HEK293 (cell line): ENCODE results near the gene ALOX12B.

Experiments
- CTCF ChIA-PET: fragments of 350-600 bp; formaldehyde crosslinking; extraction: SDS; loops from one replicate; lab custom pipeline; 2021; ENCODE audit warnings: antibody characterized with exemption; lab: Yijun Ruan, JAX
- POLR2A ChIA-PET: fragments of 300-600 bp; formaldehyde crosslinking; extraction: SDS; loops from one replicate; lab custom pipeline; 2020; ENCODE audit warnings: antibody characterized with exemption, inconsistent platforms; lab: Yijun Ruan, JAX
- H3K27ac ChIP-seq: fragments of 200-500 bp; sonication (Bioruptor generic); 2 replicates; pipeline ENCODE4 v1.5.1; 2014; ENCODE audit warnings: low read depth, low read length, control low read depth, inconsistent platforms; ENCODE audit errors: extremely low read depth
- H3K36me3 ChIP-seq, 2 experiments: fragments of 200-500 bp in 1 of 2; sonication (Bioruptor generic) in 1 of 2; 1 replicate in 1 of 2; 2 replicates in 1 of 2; pipeline ENCODE4 v1.5.1; 2014 to 2017; ENCODE audit warnings: inconsistent platforms in 2 of 2, low read length in 2 of 2; ENCODE audit not compliant: control insufficient read depth in 2 of 2, insufficient read depth in 1 of 2
- H3K4me1 ChIP-seq: fragments of 200-500 bp; sonication (Bioruptor generic); 2 replicates; pipeline ENCODE4 v1.5.1; 2014; ENCODE audit warnings: mild to moderate bottlenecking, low read length, inconsistent platforms; ENCODE audit not compliant: control insufficient read depth, insufficient read depth
- H3K4me3 ChIP-seq: 2 replicates; pipeline ENCODE4 v1.5.1; 2011; ENCODE audit warnings: low read depth, mild to moderate bottlenecking, control low read depth, low read length, moderate library complexity
- H3K9me3 ChIP-seq: fragments of 200-500 bp; sonication (Bioruptor generic); 2 replicates; pipeline ENCODE4 v1.5.1; 2014; ENCODE audit warnings: low read depth, low read length, inconsistent platforms; ENCODE audit not compliant: control insufficient read depth, insufficient read depth
- GLI2 ChIP-seq: fragments of 450-650 bp; formaldehyde crosslinking; IDR thresholded peaks from 2 replicates; pipeline ENCODE4; 2017; ENCODE audit warnings: missing biosample characterization, missing genetic modification characterization, low read depth, borderline replicate concordance
- GLIS2 ChIP-seq: fragments of 450-650 bp; formaldehyde crosslinking; IDR thresholded peaks from 2 replicates; pipeline ENCODE4 v1.5.1; 2016; ENCODE audit warnings: missing biosample characterization, missing genetic modification characterization
- IKZF3 ChIP-seq: fragments of 450-650 bp; IDR thresholded peaks from 2 replicates; pipeline ENCODE4 v1.5.0; 2018; ENCODE audit warnings: missing biosample characterization, mild to moderate bottlenecking, missing genetic modification characterization, moderate library complexity
- OVOL3 ChIP-seq: fragments of 450-650 bp; formaldehyde crosslinking; IDR thresholded peaks from 2 replicates; pipeline ENCODE4 v1.5.1; 2016; ENCODE audit warnings: missing biosample characterization, missing genetic modification characterization
- PRDM1 ChIP-seq: fragments of 450-650 bp; formaldehyde crosslinking; IDR thresholded peaks from 2 replicates; pipeline ENCODE4; 2016; ENCODE audit warnings: missing biosample characterization, missing genetic modification characterization
- SP3 ChIP-seq: fragments of 450-650 bp; formaldehyde crosslinking; IDR thresholded peaks from 2 replicates; pipeline ENCODE4 v1.5.1; 2016; ENCODE audit warnings: missing biosample characterization, missing genetic modification characterization
- SP7 ChIP-seq: fragments of 450-650 bp; formaldehyde crosslinking; IDR thresholded peaks from 2 replicates; pipeline ENCODE4 v1.5.1; 2016; ENCODE audit warnings: missing biosample characterization, missing genetic modification characterization
- ZBTB20 ChIP-seq: fragments of 450-650 bp; formaldehyde crosslinking; IDR thresholded peaks from 2 replicates; pipeline ENCODE4 v1.5.1; 2016; ENCODE audit warnings: missing biosample characterization, missing genetic modification characterization
- ZBTB48 ChIP-seq: fragments of 450-650 bp; formaldehyde crosslinking; IDR thresholded peaks from 2 replicates; pipeline ENCODE4 v1.5.1; 2016; ENCODE audit warnings: missing biosample characterization, missing genetic modification characterization
- ZBTB7A ChIP-seq: fragments of 450-650 bp; formaldehyde crosslinking; IDR thresholded peaks from 2 replicates; pipeline ENCODE4 v1.5.1; 2016; ENCODE audit warnings: low read depth, missing biosample characterization, missing genetic modification characterization
- ZNF341 ChIP-seq: fragments of 450-650 bp; formaldehyde crosslinking; IDR thresholded peaks from 2 replicates; pipeline ENCODE4; 2016; ENCODE audit warnings: low read depth, missing biosample characterization, missing genetic modification characterization
- ZNF416 ChIP-seq: fragments of 450-650 bp; formaldehyde crosslinking; IDR thresholded peaks from 2 replicates; pipeline ENCODE4 v1.5.1; 2016; ENCODE audit warnings: missing biosample characterization, missing genetic modification characterization
- ZNF596 ChIP-seq: fragments of 450-650 bp; IDR thresholded peaks from 2 replicates; pipeline ENCODE4 v1.5.0; 2018; ENCODE audit warnings: missing biosample characterization, mild to moderate bottlenecking, missing genetic modification characterization, moderate library complexity
- ZNF76 ChIP-seq: fragments of 450-650 bp; formaldehyde crosslinking; IDR thresholded peaks from 2 replicates; pipeline ENCODE4; 2016; ENCODE audit warnings: low read depth, missing biosample characterization, missing genetic modification characterization, borderline replicate concordance
- ZNF791 ChIP-seq: fragments of 450-650 bp; formaldehyde crosslinking; IDR thresholded peaks from 2 replicates; pipeline ENCODE4 v1.5.1; 2016; ENCODE audit warnings: missing biosample characterization, missing genetic modification characterization
- ZXDB ChIP-seq: fragments of 450-650 bp; formaldehyde crosslinking; IDR thresholded peaks from 2 replicates; pipeline ENCODE4 v1.5.1; 2016; ENCODE audit warnings: missing biosample characterization, missing genetic modification characterization
- TF ChIP-seq, protein P1 (sequence below): fragments of 450-650 bp; formaldehyde crosslinking; IDR thresholded peaks from 2 replicates; pipeline ENCODE4 v1.5.1; 2016; ENCODE audit warnings: missing biosample characterization, missing genetic modification characterization
- TF ChIP-seq, protein P2 (sequence below): fragments of 450-650 bp; formaldehyde crosslinking; IDR thresholded peaks from 2 replicates; pipeline ENCODE4 v1.5.1; 2017; ENCODE audit warnings: missing biosample characterization, missing genetic modification characterization
- TF ChIP-seq, protein P3 (sequence below): fragments of 450-650 bp; formaldehyde crosslinking; IDR thresholded peaks from 2 replicates; pipeline ENCODE4 v1.5.1; 2016; ENCODE audit warnings: missing biosample characterization, missing genetic modification characterization
- TF ChIP-seq, protein P4 (sequence below): fragments of 450-650 bp; formaldehyde crosslinking; IDR thresholded peaks from 2 replicates; pipeline ENCODE4 v1.5.1; 2016; ENCODE audit warnings: missing biosample characterization, missing genetic modification characterization
- TF ChIP-seq, protein P5 (sequence below): fragments of 450-650 bp; formaldehyde crosslinking; optimal IDR thresholded peaks from 2 replicates; pipeline ENCODE3; 2016; ENCODE audit warnings: missing biosample characterization, mild to moderate bottlenecking, missing genetic modification characterization

The ALOX12B gene

DNA sequence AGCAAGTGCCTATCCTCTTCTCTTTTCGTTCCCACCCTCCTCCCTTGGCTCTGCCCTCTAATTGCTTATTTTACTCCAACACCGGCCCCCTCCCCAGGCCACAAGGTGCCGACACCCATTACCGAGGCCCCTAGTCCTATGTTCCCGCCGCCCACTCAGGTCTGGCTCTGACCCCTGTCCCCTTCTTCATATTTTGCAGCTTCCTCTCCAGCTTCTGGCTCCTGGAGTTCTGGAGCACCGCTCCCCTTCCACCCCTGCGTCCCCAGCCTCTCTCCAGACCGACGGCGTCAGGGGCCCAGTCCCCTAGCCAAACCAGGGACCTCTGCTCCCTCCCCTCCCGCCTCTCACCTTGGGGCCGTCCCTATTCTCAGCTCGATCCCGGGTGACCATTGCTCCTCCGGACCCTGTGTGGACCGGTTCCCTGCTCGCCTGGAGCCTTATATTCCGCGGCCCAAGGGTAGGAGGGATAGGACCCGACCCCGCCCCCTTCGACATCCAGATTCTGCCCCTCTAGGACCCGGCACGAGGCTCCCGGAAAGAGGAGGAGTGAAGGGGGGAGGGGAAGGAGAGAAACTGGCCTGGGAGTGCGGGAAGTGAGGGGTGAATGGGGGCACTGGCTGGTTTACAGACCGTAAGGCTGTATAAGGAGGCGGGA, 36.3 kb upstream of the ALOX12B start, which contains the start of gene HES7 (continued):
- TF ChIP-seq, protein P1, sequence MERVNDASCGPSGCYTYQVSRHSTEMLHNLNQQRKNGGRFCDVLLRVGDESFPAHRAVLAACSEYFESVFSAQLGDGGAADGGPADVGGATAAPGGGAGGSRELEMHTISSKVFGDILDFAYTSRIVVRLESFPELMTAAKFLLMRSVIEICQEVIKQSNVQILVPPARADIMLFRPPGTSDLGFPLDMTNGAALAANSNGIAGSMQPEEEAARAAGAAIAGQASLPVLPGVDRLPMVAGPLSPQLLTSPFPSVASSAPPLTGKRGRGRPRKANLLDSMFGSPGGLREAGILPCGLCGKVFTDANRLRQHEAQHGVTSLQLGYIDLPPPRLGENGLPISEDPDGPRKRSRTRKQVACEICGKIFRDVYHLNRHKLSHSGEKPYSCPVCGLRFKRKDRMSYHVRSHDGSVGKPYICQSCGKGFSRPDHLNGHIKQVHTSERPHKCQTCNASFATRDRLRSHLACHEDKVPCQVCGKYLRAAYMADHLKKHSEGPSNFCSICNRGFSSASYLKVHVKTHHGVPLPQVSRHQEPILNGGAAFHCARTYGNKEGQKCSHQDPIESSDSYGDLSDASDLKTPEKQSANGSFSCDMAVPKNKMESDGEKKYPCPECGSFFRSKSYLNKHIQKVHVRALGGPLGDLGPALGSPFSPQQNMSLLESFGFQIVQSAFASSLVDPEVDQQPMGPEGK (tag by site-specific recombination) = peak; percentile 84
- 0 out of 2 replicates have a peak, but pooled peaks have one; percentile 9 for TF ChIP-seq ZBTB7A (tag by site-specific recombination)
- TF ChIP-seq OVOL3 (tag by site-specific recombination) = no peak
- TF ChIP-seq, protein P2, sequence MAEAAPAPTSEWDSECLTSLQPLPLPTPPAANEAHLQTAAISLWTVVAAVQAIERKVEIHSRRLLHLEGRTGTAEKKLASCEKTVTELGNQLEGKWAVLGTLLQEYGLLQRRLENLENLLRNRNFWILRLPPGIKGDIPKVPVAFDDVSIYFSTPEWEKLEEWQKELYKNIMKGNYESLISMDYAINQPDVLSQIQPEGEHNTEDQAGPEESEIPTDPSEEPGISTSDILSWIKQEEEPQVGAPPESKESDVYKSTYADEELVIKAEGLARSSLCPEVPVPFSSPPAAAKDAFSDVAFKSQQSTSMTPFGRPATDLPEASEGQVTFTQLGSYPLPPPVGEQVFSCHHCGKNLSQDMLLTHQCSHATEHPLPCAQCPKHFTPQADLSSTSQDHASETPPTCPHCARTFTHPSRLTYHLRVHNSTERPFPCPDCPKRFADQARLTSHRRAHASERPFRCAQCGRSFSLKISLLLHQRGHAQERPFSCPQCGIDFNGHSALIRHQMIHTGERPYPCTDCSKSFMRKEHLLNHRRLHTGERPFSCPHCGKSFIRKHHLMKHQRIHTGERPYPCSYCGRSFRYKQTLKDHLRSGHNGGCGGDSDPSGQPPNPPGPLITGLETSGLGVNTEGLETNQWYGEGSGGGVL (tag by site-specific recombination) = peak; percentile 85
- peak; percentile 59 for TF ChIP-seq IKZF3 (tag by site-specific recombination)
- TF ChIP-seq, protein P3, sequence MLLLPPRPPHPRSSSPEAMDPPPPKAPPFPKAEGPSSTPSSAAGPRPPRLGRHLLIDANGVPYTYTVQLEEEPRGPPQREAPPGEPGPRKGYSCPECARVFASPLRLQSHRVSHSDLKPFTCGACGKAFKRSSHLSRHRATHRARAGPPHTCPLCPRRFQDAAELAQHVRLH (tag by site-specific recombination) = 0 out of 2 replicates have a peak, but pooled peaks have one; percentile 7
- TF ChIP-seq SP7 (tag by site-specific recombination) = peak; percentile 58
- peak; percentile 93 for TF ChIP-seq ZBTB48
- peak; percentile 47 for TF ChIP-seq PRDM1
- peak; percentile 8; the same call in 1 of the 2 replicates for TF ChIP-seq ZNF596 (tag by site-specific recombination)
- no peak; the same call in 1 of the 2 replicates for TF ChIP-seq ZXDB (tag by site-specific recombination)
- peak; percentile 92 for TF ChIP-seq SP3 (tag by site-specific recombination)

DNA sequence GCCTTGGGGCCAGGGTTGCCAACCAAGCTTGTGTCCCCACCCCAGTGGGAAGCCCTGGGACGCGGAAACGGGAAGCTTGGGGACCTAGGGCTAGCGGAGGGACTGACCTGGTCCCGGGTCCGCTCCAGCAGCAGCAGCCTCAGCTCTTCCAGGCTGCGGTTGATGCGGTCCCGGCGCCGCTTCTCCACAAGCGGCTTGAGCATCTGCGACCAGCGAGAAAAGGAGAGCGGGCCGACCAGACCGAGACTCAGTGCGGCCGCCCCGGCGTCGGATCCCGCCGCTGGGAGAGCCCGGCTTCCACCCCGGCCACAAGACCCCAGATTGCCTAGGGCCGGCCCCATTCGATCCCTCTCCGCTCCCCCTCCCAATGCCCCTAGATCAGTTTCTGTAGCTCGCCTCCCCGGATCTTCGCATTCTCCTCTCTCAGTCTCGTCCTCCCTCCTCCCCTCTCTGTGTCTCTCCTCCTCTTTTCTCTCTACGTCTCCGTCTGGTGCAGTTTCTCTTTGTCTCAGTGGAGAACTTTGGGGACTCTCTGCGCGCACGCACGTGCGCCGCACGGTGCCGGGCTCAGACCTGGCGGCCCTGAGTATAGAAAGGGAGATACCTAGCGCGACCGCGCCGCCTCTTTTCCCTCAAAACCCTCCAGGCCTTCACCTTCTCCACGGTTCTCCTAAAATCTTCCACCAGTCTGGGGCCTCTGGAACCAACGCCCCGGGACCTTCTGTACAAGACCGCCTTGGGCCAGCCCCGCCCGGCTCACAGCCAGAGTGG, 35.6 kb upstream of the ALOX12B start:
- no peaks in the 10 kb centered on the region for H3K9me3 ChIP-seq
- peak overlapping the region; percentile 70 for H3K4me3 ChIP-seq
- peaks cover 14% of the 10 kb centered on the region for H3K4me1 ChIP-seq
- POLR2A ChIA-PET = interaction anchor here (0.6 to 3.5 kb wide), 9 partner anchors 16 to 760 kb away, joined by 4 to 27 read pairs (median 5); partner anchors contain the start of genes BORCS6 and CTC1
- H3K27ac ChIP-seq = peak overlapping the region; percentile 21; the same call in 1 of the 2 replicates
- CTCF ChIA-PET = interaction anchor here (0.7 to 4.1 kb wide), 10 partner anchors 10 to 101 kb away, joined by 3 to 33 read pairs (median 6); no protein-coding TSS in a partner anchor
- no peaks in the 10 kb centered on the region for H3K36me3 ChIP-seq
- 0 out of 2 replicates have a peak, but pooled peaks have one; percentile 11 for TF ChIP-seq ZNF76 (tag by site-specific recombination)
- no peak for TF ChIP-seq ZNF416 (tag by site-specific recombination)
- no peak for TF ChIP-seq GLIS2
- TF ChIP-seq ZBTB20 = peak; percentile 54
- TF ChIP-seq, protein P4, sequence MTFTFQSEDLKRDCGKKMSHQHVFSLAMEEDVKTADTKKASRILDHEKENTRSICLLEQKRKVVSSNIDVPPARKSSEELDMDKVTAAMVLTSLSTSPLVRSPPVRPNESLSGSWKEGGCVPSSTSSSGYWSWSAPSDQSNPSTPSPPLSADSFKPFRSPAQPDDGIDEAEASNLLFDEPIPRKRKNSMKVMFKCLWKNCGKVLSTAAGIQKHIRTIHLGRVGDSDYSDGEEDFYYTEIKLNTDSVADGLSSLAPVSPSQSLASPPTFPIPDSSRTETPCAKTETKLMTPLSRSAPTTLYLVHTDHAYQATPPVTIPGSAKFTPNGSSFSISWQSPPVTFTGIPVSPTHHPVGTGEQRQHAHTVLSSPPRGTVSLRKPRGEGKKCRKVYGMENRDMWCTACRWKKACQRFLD = no peak
- TF ChIP-seq, protein P2 (tag by site-specific recombination) = no peak
- TF ChIP-seq ZXDB (tag by site-specific recombination) = no peak
- no peak for TF ChIP-seq GLI2 (tag by site-specific recombination)
- TF ChIP-seq, protein P5, sequence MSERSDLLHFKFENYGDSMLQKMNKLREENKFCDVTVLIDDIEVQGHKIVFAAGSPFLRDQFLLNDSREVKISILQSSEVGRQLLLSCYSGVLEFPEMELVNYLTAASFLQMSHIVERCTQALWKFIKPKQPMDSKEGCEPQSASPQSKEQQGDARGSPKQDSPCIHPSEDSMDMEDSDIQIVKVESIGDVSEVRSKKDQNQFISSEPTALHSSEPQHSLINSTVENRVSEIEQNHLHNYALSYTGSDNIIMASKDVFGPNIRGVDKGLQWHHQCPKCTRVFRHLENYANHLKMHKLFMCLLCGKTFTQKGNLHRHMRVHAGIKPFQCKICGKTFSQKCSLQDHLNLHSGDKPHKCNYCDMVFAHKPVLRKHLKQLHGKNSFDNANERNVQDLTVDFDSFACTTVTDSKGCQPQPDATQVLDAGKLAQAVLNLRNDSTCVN = peak; percentile 67
- peak; percentile 76 for TF ChIP-seq ZNF341 (tag by site-specific recombination)
- no peak for TF ChIP-seq ZNF791 (tag by site-specific recombination)
- peak; percentile 4; the same call in 1 of the 2 replicates for TF ChIP-seq IKZF3 (tag by site-specific recombination)
